BLaER1 treated with 17β-estradiol and CSF1 and Interleukin-3, amounts not matched to agents 10 nM and 100 nM (cell line): ENCODE data around the gene CAPN12.
"Not testable (repeated sequence)": the region's sequence is repeated elsewhere in the genome, so short reads cannot be mapped to it uniquely, and the experiment has no call there.

Experiments
- H3K27ac ChIP-seq, 11 experiments: shearing (Covaris generic); formaldehyde crosslinking; 2 replicates each; pipeline ENCODE4 v1.8.1; 2022
- H3K27me3 ChIP-seq, 11 experiments: shearing (Covaris generic); formaldehyde crosslinking; 2 replicates each; pipeline ENCODE4 v1.8.1; 2022
- H3K36me3 ChIP-seq, 11 experiments: shearing (Covaris generic); formaldehyde crosslinking; 2 replicates each; pipeline ENCODE4 v1.8.1; 2022
- H3K4me1 ChIP-seq, 10 experiments: shearing (Covaris generic); formaldehyde crosslinking; 2 replicates each; pipeline ENCODE4 v1.8.1; 2022
- H3K4me2 ChIP-seq, 11 experiments: shearing (Covaris generic); formaldehyde crosslinking; 2 replicates each; pipeline ENCODE4 v1.8.1; 2022
- H3K4me3 ChIP-seq, 10 experiments: shearing (Covaris generic); formaldehyde crosslinking; 2 replicates each; pipeline ENCODE4 v1.8.1; 2022
- H3K9ac ChIP-seq, 11 experiments: shearing (Covaris generic); formaldehyde crosslinking; 2 replicates each; pipeline ENCODE4 v1.8.1; 2022
- H3K9me3 ChIP-seq, 11 experiments: shearing (Covaris generic); formaldehyde crosslinking; replicated peaks in 1 of 11; 2 replicates each; pipeline ENCODE4 v1.8.1; 2022
- H4K20me1 ChIP-seq, 11 experiments: shearing (Covaris generic); formaldehyde crosslinking; 2 replicates each; pipeline ENCODE4 v1.8.1; 2022
- Cebpa-rat ChIP-seq, 11 experiments: shearing (Covaris generic); IDR thresholded peaks; 2 replicates each; pipeline ENCODE4 v1.8.1; 2022

CAPN12 gene

GRCh38 chr19:38759590-38760003 lies 15.3 kb upstream of the CAPN12 start:
- no peak overlapping the region for H3K4me2 ChIP-seq
- no peak overlapping the region for H3K9ac ChIP-seq
- H3K27ac ChIP-seq = no peak overlapping the region
- TF ChIP-seq Cebpa-rat (IDR thresholded peaks at IDR 0.05) = no peak
- H3K4me3 ChIP-seq = no peak overlapping the region
- peaks cover 0 to 12% (median 7%) of the 10 kb centered on the region in 10 experiments; a peak in 7 of 20 replicates for H3K4me1 ChIP-seq
- no peaks in the 10 kb centered on the region for H3K36me3 ChIP-seq
- no peaks in the 10 kb centered on the region for H4K20me1 ChIP-seq
- H3K9me3 ChIP-seq = 0 out of 22 replicates have a peak, but pooled peaks cover 0 to 4% (median 0%) of the 10 kb centered on the region in 11 experiments
- H3K27me3 ChIP-seq = no peaks in the 10 kb centered on the region

GRCh38 chr19:38754196-38754595 lies 9.9 kb upstream of the CAPN12 start:
- H3K27ac ChIP-seq, H3K4me3 ChIP-seq, H3K9me3 ChIP-seq, H3K36me3 ChIP-seq, H3K4me1 ChIP-seq, H3K9ac ChIP-seq, H3K4me2 ChIP-seq, H3K27me3 ChIP-seq, H4K20me1 ChIP-seq: not testable (repeated sequence)

GRCh38 chr19:38753783-38754182 lies 9.5 kb upstream of the CAPN12 start:
- not testable (repeated sequence) for H3K4me2 ChIP-seq, H3K9ac ChIP-seq, H3K4me1 ChIP-seq, H3K27me3 ChIP-seq, H3K27ac ChIP-seq, H3K36me3 ChIP-seq, H3K9me3 ChIP-seq, H4K20me1 ChIP-seq, H3K4me3 ChIP-seq

- no peaks in the 10 kb centered on the region for H4K20me1 ChIP-seq
- H3K9me3 ChIP-seq = no peaks in the 10 kb centered on the region
- H3K4me2 ChIP-seq = no peak overlapping the region
- no peak overlapping the region for H3K9ac ChIP-seq
- no peak overlapping the region for H3K27ac ChIP-seq
- TF ChIP-seq Cebpa-rat (IDR thresholded peaks at IDR 0.05) = no peak
- H3K36me3 ChIP-seq = no peaks in the 10 kb centered on the region
- H3K27me3 ChIP-seq = no peaks in the 10 kb centered on the region
- peaks cover 0 to 5% (median 0%) of the 10 kb centered on the region in 10 experiments; a peak in 1 of 20 replicates for H3K4me1 ChIP-seq
- no peak overlapping the region for H3K4me3 ChIP-seq
These were observed 1.0 kb upstream of the CAPN12 start for GRCh38 chr19:38745316-38745715.

- Histone ChIP-seq H3K27me3 (no peaks in the 10 kb centered on the region), H3K4me3 (no peak overlapping the region), H3K9me3 (no peaks in the 10 kb centered on the region), H3K9ac (no peak overlapping the region), H3K36me3 (no peaks in the 10 kb centered on the region), H4K20me1 (no peaks in the 10 kb centered on the region), H3K27ac (no peak overlapping the region), H3K4me2 (no peak overlapping the region), H3K4me1 (peaks cover 0 to under 1% (median 0%) of the 10 kb centered on the region in 10 experiments; a peak in 1 of 20 replicates)
- no peak for TF ChIP-seq Cebpa-rat (IDR thresholded peaks at IDR 0.05)
These were observed 600 bp upstream of the CAPN12 start for GRCh38 chr19:38744874-38745273.

- no peaks in the 10 kb centered on the region for H3K36me3 ChIP-seq
- H3K4me1 ChIP-seq = no peaks in the 10 kb centered on the region
- H3K4me3 ChIP-seq = no peak overlapping the region
- no peaks in the 10 kb centered on the region for H4K20me1 ChIP-seq
- H3K4me2 ChIP-seq = no peak overlapping the region
- no peak for TF ChIP-seq Cebpa-rat (IDR thresholded peaks at IDR 0.05)
- H3K9me3 ChIP-seq = no peaks in the 10 kb centered on the region
- H3K27me3 ChIP-seq = no peaks in the 10 kb centered on the region
- no peak overlapping the region for H3K27ac ChIP-seq
- H3K9ac ChIP-seq = no peak overlapping the region
These were observed 628 bp downstream of the CAPN12 start for GRCh38 chr19:38743394-38744297.

GRCh38 chr19:38742906-38743305 lies 1.4 kb downstream of the CAPN12 start:
- H3K4me2 ChIP-seq = no peak overlapping the region
- H3K9me3 ChIP-seq = no peaks in the 10 kb centered on the region
- no peak overlapping the region for H3K9ac ChIP-seq
- H3K4me3 ChIP-seq = no peak overlapping the region
- peaks cover 0 to under 1% (median 0%) of the 10 kb centered on the region in 10 experiments; a peak in 3 of 20 replicates for H3K4me1 ChIP-seq
- no peak for TF ChIP-seq Cebpa-rat (IDR thresholded peaks at IDR 0.05)
- H4K20me1 ChIP-seq = no peaks in the 10 kb centered on the region
- H3K36me3 ChIP-seq = no peaks in the 10 kb centered on the region
- peaks cover 0 to 2% (median 0%) of the 10 kb centered on the region in 11 experiments; a peak in 4 of 22 replicates for H3K27me3 ChIP-seq
- no peak overlapping the region for H3K27ac ChIP-seq

- Histone ChIP-seq H3K27me3 (peaks cover 0 to 8% (median 6%) of the 10 kb centered on the region in 11 experiments; a peak in 19 of 22 replicates), H4K20me1 (no peaks in the 10 kb centered on the region)
- no peak for TF ChIP-seq Cebpa-rat (IDR thresholded peaks at IDR 0.05)
These were observed 2.0 kb downstream of the CAPN12 start for GRCh38 chr19:38742296-38742695.

GRCh38 chr19:38741670-38742069 lies 2.6 kb downstream of the CAPN12 start:
- Histone ChIP-seq H3K4me1 (peaks cover 5 to 10% (median 8%) of the 10 kb centered on the region in 10 experiments; a peak in 18 of 20 replicates), H4K20me1 (no peaks in the 10 kb centered on the region), H3K4me2 (no peak overlapping the region), H3K27me3 (peaks cover 0 to 12% (median 10%) of the 10 kb centered on the region in 11 experiments; a peak in 19 of 22 replicates), H3K27ac (no peak overlapping the region), H3K36me3 (no peaks in the 10 kb centered on the region), H3K9me3 (no peaks in the 10 kb centered on the region), H3K9ac (no peak overlapping the region), H3K4me3 (no peak overlapping the region)
- TF ChIP-seq Cebpa-rat (IDR thresholded peaks at IDR 0.05) = no peak

More at GRCh38 chr19:38742296-38742695, 2.0 kb downstream of the CAPN12 start:
- no peaks in the 10 kb centered on the region for H3K9me3 ChIP-seq
- H3K4me1 ChIP-seq = peaks cover 3 to 7% (median 6%) of the 10 kb centered on the region in 10 experiments; a peak in 18 of 20 replicates
- H3K36me3 ChIP-seq = no peaks in the 10 kb centered on the region
- no peak overlapping the region for H3K4me3 ChIP-seq
- H3K27ac ChIP-seq = no peak overlapping the region
- no peak overlapping the region for H3K9ac ChIP-seq
- H3K4me2 ChIP-seq = no peak overlapping the region

GRCh38 chr19:38740932-38741331 lies 3.3 kb downstream of the CAPN12 start:
- no peak overlapping the region for H3K4me2 ChIP-seq

More at GRCh38 chr19:38740932-38741331, 3.3 kb downstream of the CAPN12 start:
- Histone ChIP-seq H3K27me3 (peaks cover 3 to 20% (median 17%) of the 10 kb centered on the region in 11 experiments; a peak in 20 of 22 replicates), H3K4me3 (no peak overlapping the region), H3K9ac (no peak overlapping the region), H3K36me3 (no peaks in the 10 kb centered on the region), H3K4me1 (peaks cover 5 to 17% (median 15%) of the 10 kb centered on the region in 10 experiments; a peak in 18 of 20 replicates), H3K27ac (no peak overlapping the region), H3K9me3 (no peaks in the 10 kb centered on the region), H4K20me1 (no peaks in the 10 kb centered on the region)
- TF ChIP-seq Cebpa-rat (IDR thresholded peaks at IDR 0.05) = no peak
